CD14-positive monocyte (primary cell): ENCODE data around the gene PIAS1. TPM values are rescaled to one million over a fixed set of nuclear protein-coding genes. Genes with fewer than 3 reads are reported as not detected.

Experiments used
- DNase-seq, 3 donors: peaks; one replicate each; pipeline ENCODE4 v3.0.0-alpha.2; 2011 to 2022
- H2AFZ ChIP-seq: 2 replicates; pipeline ENCODE4 v1.6.0; 2012; ENCODE audit warnings: mild to moderate bottlenecking, low read depth, low read length, inconsistent platforms; ENCODE audit not compliant: insufficient read depth, poor library complexity, severe bottlenecking
- H3K27ac ChIP-seq, 2 donors: 1 replicate in 1 of 2; 2 replicates in 1 of 2; pipeline ENCODE4 v1.5.1; 2012 to 2013; ENCODE audit warnings: low read length in 2 of 2, control low read depth in 1 of 2, inconsistent platforms in 1 of 2, low read depth in 1 of 2, mild to moderate bottlenecking in 1 of 2
- H3K27me3 ChIP-seq, 2 donors: one replicate each; pipeline versions ENCODE4 v1.6.0 to v1.6.1; 2011 to 2013; ENCODE audit warnings: low read length in 2 of 2; ENCODE audit not compliant: control insufficient read depth in 2 of 2, insufficient read depth in 2 of 2
- H3K36me3 ChIP-seq, 2 donors: replicated peaks in 1 of 2; 1 replicate in 1 of 2; 2 replicates in 1 of 2; pipeline versions ENCODE4 v1.5.1 to v1.6.1; 2012 to 2013; ENCODE audit warnings: low read length in 2 of 2, control low read depth in 1 of 2, inconsistent platforms in 1 of 2, mild to moderate bottlenecking in 1 of 2; ENCODE audit not compliant: insufficient read depth in 2 of 2, control insufficient read depth in 1 of 2
- H3K4me1 ChIP-seq, 2 donors: 1 replicate in 1 of 2; 2 replicates in 1 of 2; pipeline versions ENCODE4 v1.5.1 to v1.6.1; 2012 to 2013; ENCODE audit warnings: low read length in 2 of 2, control low read depth in 1 of 2, inconsistent platforms in 1 of 2, mild to moderate bottlenecking in 1 of 2, moderate library complexity in 1 of 2; ENCODE audit not compliant: insufficient read depth in 2 of 2, control insufficient read depth in 1 of 2
- H3K4me2 ChIP-seq: replicated peaks from 2 replicates; pipeline ENCODE3; 2012; ENCODE audit warnings: low read length, moderate library complexity, mild to moderate bottlenecking; ENCODE audit not compliant: poor library complexity, severe bottlenecking; ENCODE audit errors: extremely low read depth
- H3K4me3 ChIP-seq, 3 experiments: fragments of 200-600 bp in 1 of 3; sonication (generic) in 1 of 3; replicated peaks in 1 of 3; 1 replicate in 2 of 3; 2 replicates in 1 of 3; pipeline ENCODE4 v1.5.1; 2011 to 2013; ENCODE audit warnings: low read length in 3 of 3, mild to moderate bottlenecking in 3 of 3, control low read depth in 2 of 3, low read depth in 2 of 3, inconsistent platforms in 1 of 3, moderate library complexity in 1 of 3
- H3K79me2 ChIP-seq: 2 replicates; pipeline ENCODE4 v1.6.0; 2012; ENCODE audit warnings: mild to moderate bottlenecking, control low read depth, inconsistent platforms, low read length, moderate library complexity; ENCODE audit not compliant: insufficient read depth
- H3K9ac ChIP-seq: 2 replicates; pipeline ENCODE4 v1.6.0; 2017; ENCODE audit warnings: low read length, mild to moderate bottlenecking; ENCODE audit not compliant: insufficient read depth, poor library complexity, severe bottlenecking
- H3K9me3 ChIP-seq, 2 donors: replicated peaks in 1 of 2; 1 replicate in 1 of 2; 2 replicates in 1 of 2; pipeline versions ENCODE4 v1.5.1 to v1.6.1; 2012 to 2013; ENCODE audit warnings: low read length in 2 of 2, control low read depth in 1 of 2; ENCODE audit not compliant: control insufficient read depth in 1 of 2, insufficient read depth in 1 of 2
- H4K20me1 ChIP-seq: 2 replicates; pipeline ENCODE4 v1.6.0; 2012; ENCODE audit warnings: mild to moderate bottlenecking, low read length, control low read depth, moderate library complexity; ENCODE audit not compliant: insufficient read depth
- H3K27ac Mint-ChIP-seq, 7 donors: one replicate each; pipeline ENCODE4 v1.8.0; 2020; ENCODE audit warnings: mild to moderate bottlenecking in 7 of 7, mixed read lengths in 7 of 7, moderate library complexity in 6 of 7, inconsistent platforms in 2 of 7
- H3K27me3 Mint-ChIP-seq, 3 donors: one replicate each; pipeline ENCODE4 v1.8.0; 2021 to 2022; ENCODE audit warnings: low read depth in 3 of 3, mild to moderate bottlenecking in 3 of 3, mixed read lengths in 3 of 3, moderate library complexity in 3 of 3, inconsistent platforms in 1 of 3
- H3K36me3 Mint-ChIP-seq, 2 donors: one replicate each; pipeline ENCODE4 v1.8.0; 2020; ENCODE audit warnings: mixed read lengths in 2 of 2, inconsistent platforms in 1 of 2, mild to moderate bottlenecking in 1 of 2
- H3K4me1 Mint-ChIP-seq: one replicate; pipeline ENCODE4 v1.8.0; 2020; ENCODE audit warnings: mild to moderate bottlenecking, mixed read lengths
- H3K4me3 Mint-ChIP-seq, 2 donors: one replicate each; pipeline ENCODE4 v1.8.0; 2020; ENCODE audit warnings: mild to moderate bottlenecking in 2 of 2, mixed read lengths in 2 of 2, moderate library complexity in 1 of 2
- H3K9me3 Mint-ChIP-seq, 7 donors: one replicate each; pipeline ENCODE4 v1.8.0; 2020 to 2022; ENCODE audit warnings: mixed read lengths in 7 of 7, mild to moderate bottlenecking in 6 of 7, moderate library complexity in 6 of 7, inconsistent platforms in 2 of 7
- CTCF ChIP-seq: fragments of 200-600 bp; IDR thresholded peaks from one replicate; pipeline ENCODE4 v1.8.0; 2022; ENCODE audit warnings: antibody characterized with exemption, mild to moderate bottlenecking
- WGBS: methylation state at CpG from one replicate; pipeline ENCODE4 v1.1.5; 2013; ENCODE audit warnings: missing lambda C conversion rate; ENCODE audit not compliant: insufficient coverage; 5-methylcytosine and 5-hydroxymethylcytosine counted together
- intact Hi-C, 2 donors: fragments of 100-400 bp; cut with micrococcal nuclease; formaldehyde crosslinking; loops; one replicate each; pipeline versions ENCODE4 v1.15.0 to v1.15.1; 2023
- polyA plus RNA-seq, 3 donors: library from polyadenylated mRNA; depleted of rRNA in 1 of 3; unstranded in 2 of 3; stranded (reverse) in 1 of 3; fragments of 300-500 nt in 2 of 3; fragments of >200 nt in 1 of 3; fragmentation: Illumina TruSeq in 2 of 3; gene quantifications; 1 replicate in 2 of 3; 2 replicates in 1 of 3; pipeline ENCODE4 v1.2.3, GENCODE V29; 2012 to 2021

PIAS1 gene
- polyA plus RNA-seq, 3 donors: 47.3 to 109 (median 89.8) TPM

- Mint-ChIP-seq H3K36me3 (peaks cover 52 to 54% of the 10 kb centered on the region in 2 donors), H3K4me3 (no peak overlapping the region), H3K4me1 (peaks cover 10% of the 10 kb centered on the region), H3K27me3 (peaks cover 0 to 1% (median 0%) of the 10 kb centered on the region in 3 donors), H3K27ac (no peak overlapping the region), H3K9me3 (no peaks in the 10 kb centered on the region)
- Histone ChIP-seq H3K36me3 (peaks cover 71 to 88% of the 10 kb centered on the region in 2 donors), H3K27ac (no peak overlapping the region), H3K4me3 (no peak overlapping the region), H3K79me2 (peaks cover 56% of the 10 kb centered on the region), H3K9me3 (no peaks in the 10 kb centered on the region), H3K4me1 (peaks cover 0 to 5% of the 10 kb centered on the region in 2 donors), H4K20me1 (peaks cover 98% of the 10 kb centered on the region), H3K27me3 (no peaks in the 10 kb centered on the region), H3K9ac (no peak overlapping the region), H2AFZ (no peak overlapping the region), H3K4me2 (no peak overlapping the region)
- no CpG with 5 or more reads among the region's 1 CpG for whole genome bisulfite sequencing
- intact Hi-C loops: loop anchor here in 1 of 2 donors (5.0 kb wide), 1 partner anchor 288 kb away; no protein-coding TSS in a partner anchor
- DNase-seq: no peak
- no peak for TF ChIP-seq CTCF
These were observed 96.1 kb downstream of the PIAS1 start for GRCh38 chr15:68150187-68150586.

- H3K4me3 Mint-ChIP-seq: no peak overlapping the region
- H3K36me3 ChIP-seq: peaks cover 73 to 89% of the 10 kb centered on the region in 2 donors
- DNase-seq: no peak
- H2AFZ ChIP-seq: no peak overlapping the region
- WGBS: no CpG with 5 or more reads among the region's 1 CpG
- H3K4me1 Mint-ChIP-seq: peaks cover 10% of the 10 kb centered on the region
- H3K27ac ChIP-seq: no peak overlapping the region
- no peak overlapping the region for H3K27ac Mint-ChIP-seq
- no peaks in the 10 kb centered on the region for H3K27me3 ChIP-seq
- intact Hi-C loops: loop anchor here in 1 of 2 donors (5.0 kb wide), 1 partner anchor 289 kb away; no protein-coding TSS in a partner anchor
- no peaks in the 10 kb centered on the region for H3K9me3 Mint-ChIP-seq
- peaks cover 0 to 5% of the 10 kb centered on the region in 2 donors for H3K4me1 ChIP-seq
- H3K36me3 Mint-ChIP-seq: peaks cover 44 to 48% of the 10 kb centered on the region in 2 donors
- H4K20me1 ChIP-seq: peaks cover 98% of the 10 kb centered on the region
- H3K4me2 ChIP-seq: no peak overlapping the region
- H3K9ac ChIP-seq: no peak overlapping the region
- no peak for TF ChIP-seq CTCF
- H3K27me3 Mint-ChIP-seq: peaks cover 0 to 1% (median 0%) of the 10 kb centered on the region in 3 donors
- no peak overlapping the region for H3K4me3 ChIP-seq
- peaks cover 46% of the 10 kb centered on the region for H3K79me2 ChIP-seq
- no peaks in the 10 kb centered on the region for H3K9me3 ChIP-seq
These were observed 97.2 kb downstream of the PIAS1 start for GRCh38 chr15:68151277-68151676.
